Posterior vena cava (tissue), 2 donors: ENCODE measurements around the gene TMEM179B. TPM values are rescaled to one million over a fixed set of nuclear protein-coding genes. Genes with fewer than 3 reads are reported as not detected.

ENCODE experiments used
- DNase-seq: peaks from one replicate; pipeline ENCODE4 v3.0.0-alpha.2; 2020; ENCODE audit warnings: low spot score
- intact Hi-C, 2 donors: fragments of 100-400 bp; cut with DNase I; formaldehyde crosslinking; loops; one replicate each; pipeline versions ENCODE4 v1.14.1 to v1.14.2; 2022 to 2023
- long read RNA-seq, 2 donors: library from polyadenylated mRNA; unstranded; transcript quantifications; one replicate each; pipeline ENCODE4 v2.0.0, GENCODE V29; 2020 to 2021
- total RNA-seq, 2 donors: library from RNA; stranded (reverse); fragmentation: NEBNext Ultra II Directional; extraction: Animal tissue kit (Norgen Biotek cat#: 25700); gene quantifications; one replicate each; pipeline ENCODE4 v1.2.1, GENCODE V29; 2021
- donor health status: DM: yes; HTN: yes; CAD: no.
- donor health status: DM: yes; HTN: yes; CAD: no.

The TMEM179B gene
- 10 to 100 TPM; 23.7 to 33.0 TPM for total RNA-seq
- long read RNA-seq, donor 1, transcript TMEM179B-201 (5 exons, 1,023 nt): major isoform, 7 of 8 reads
- long read RNA-seq, donor 1, partial matches to known transcripts: 1 of 8 reads
- long read RNA-seq, donor 1, other reads (novel, unspliced or antisense): 0 of 8 reads
- long read RNA-seq, donor 2, transcript TMEM179B-201 (5 exons, 1,023 nt): major isoform, 21 of 33 reads
- long read RNA-seq, donor 2, partial matches to known transcripts: 1 of 33 reads
- long read RNA-seq, donor 2, other reads (novel, unspliced or antisense): 11 of 33 reads

- DNase-seq: peak; percentile 99
- intact Hi-C loops: loop anchor here (5.0 to 10.0 kb wide), 3 partner anchors 48 to 78 kb away; partner anchors contain the start of genes STX5 (in 1 of the 2), TEX54 (in 1 of the 2) and WDR74 (in 1 of the 2)
Observed at GRCh38 chr11:62787005-62787759, at the start of gene TMEM179B. Gene TMEM179B, plus strand, starts transcription at chr11:62787402. Its CDS starts 30 bp downstream, at chr11:62787432.

GRCh38 chr11:62747475-62748160 is 39.6 kb upstream of the TMEM179B start:
- intact Hi-C loops: loop anchor here in 1 of 2 donors (2.0 kb wide), 1 partner anchor 17 kb away; no protein-coding TSS in a partner anchor
- no peak for DNase-seq

GRCh38 chr11:62749931-62750330 is 37.3 kb upstream of the TMEM179B start:
- intact Hi-C loops: loop anchor here in 1 of 2 donors (2.0 kb wide), 1 partner anchor 19 kb away; no protein-coding TSS in a partner anchor
- DNase-seq: peak; percentile 10

- DNase-seq: peak; percentile 44
- intact Hi-C loops: no loop called here
Observed at GRCh38 chr11:62752177-62752785, 34.9 kb upstream of the TMEM179B start.

GRCh38 chr11:62752994-62753735 is 34.0 kb upstream of the TMEM179B start:
- DNase-seq: peak; percentile 78
- intact Hi-C loops: no loop called here

GRCh38 chr11:62753736-62754603 is 33.2 kb upstream of the TMEM179B start, which contains the start of gene ZBTB3:
Gene ZBTB3, minus strand, starts transcription at chr11:62754160. Its CDS starts 496 bp downstream, at chr11:62753664.
- intact Hi-C loops: no loop called here
- peak; percentile 98 for DNase-seq

GRCh38 chr11:62755086-62755615 is 32.1 kb upstream of the TMEM179B start:
- intact Hi-C loops: no loop called here

GRCh38 chr11:62757846-62758788 is 29.1 kb upstream of the TMEM179B start:
- DNase-seq: peak; percentile 35
- intact Hi-C loops: no loop called here

More at GRCh38 chr11:62755086-62755615, 32.1 kb upstream of the TMEM179B start:
- DNase-seq: peak; percentile 17

- peak; percentile 58 for DNase-seq
- intact Hi-C loops: loop anchor here in 1 of 2 donors (10.0 kb wide), 1 partner anchor 1246 kb away; no protein-coding TSS in a partner anchor
Observed at GRCh38 chr11:62760867-62761227, 26.4 kb upstream of the TMEM179B start.

- DNase-seq: peak; percentile 69
- intact Hi-C loops: no loop called here
Observed at GRCh38 chr11:62770778-62771143, 16.4 kb upstream of the TMEM179B start.

GRCh38 chr11:62771144-62772021 is 15.8 kb upstream of the TMEM179B start, which contains the start of gene TAF6L:
Gene TAF6L, plus strand, starts transcription at chr11:62771396. Its CDS starts 4,388 bp downstream, at chr11:62775784.
- DNase-seq: peak; percentile 99
- intact Hi-C loops: no loop called here

- DNase-seq: no peak
- intact Hi-C loops: no loop called here
Observed at GRCh38 chr11:62774407-62774806, 12.8 kb upstream of the TMEM179B start.

- DNase-seq: no peak
- intact Hi-C loops: no loop called here
Observed at GRCh38 chr11:62775646-62776045, 11.6 kb upstream of the TMEM179B start.

GRCh38 chr11:62777389-62777788 is 9.8 kb upstream of the TMEM179B start:
- intact Hi-C loops: no loop called here
- no peak for DNase-seq

- DNase-seq: no peak
- intact Hi-C loops: no loop called here
Observed at GRCh38 chr11:62778441-62778840, 8.8 kb upstream of the TMEM179B start.
